GM18502 (cell line): ENCODE results near the gene TDRD10.

Source experiments
- ATAC-seq: cut with Tn5 transposase; IDR thresholded peaks from one replicate; pipeline ENCODE4 v1.9.1; 2021; ENCODE audit warnings: mild to moderate bottlenecking; ENCODE audit not compliant: unreplicated experiment, poor library complexity

The TDRD10 gene

GRCh38 chr1:154502066-154502743 lies at the start of gene TDRD10, which contains the start of gene SHE:
TSS of gene TDRD10 (plus strand) at chr1:154502219. CDS start at chr1:154506904, 4,685 bp downstream.
TSS of gene SHE (minus strand) at chr1:154502412. CDS start at chr1:154502026, 386 bp downstream.
- no peak for ATAC-seq

- no peak for ATAC-seq
Measured at GRCh38 chr1:154453161-154453560, 48.9 kb upstream of the TDRD10 start.

- ATAC-seq, result no peak
Measured at GRCh38 chr1:154453574-154454352, 48.3 kb upstream of the TDRD10 start.

- no peak for ATAC-seq
Measured at GRCh38 chr1:154454386-154455120, 47.5 kb upstream of the TDRD10 start.

- no peak for ATAC-seq
Measured at GRCh38 chr1:154456631-154457030, 45.4 kb upstream of the TDRD10 start.

- no peak for ATAC-seq
Measured at GRCh38 chr1:154459080-154459479, 42.9 kb upstream of the TDRD10 start.

- ATAC-seq, result no peak
Measured at GRCh38 chr1:154460695-154461260, 41.2 kb upstream of the TDRD10 start.

GRCh38 chr1:154463512-154463990 lies 38.5 kb upstream of the TDRD10 start:
- ATAC-seq, result no peak

GRCh38 chr1:154465621-154466195 lies 36.3 kb upstream of the TDRD10 start:
- ATAC-seq, result no peak

- no peak for ATAC-seq
Measured at GRCh38 chr1:154466206-154466605, 35.8 kb upstream of the TDRD10 start.

- ATAC-seq, result no peak
Measured at GRCh38 chr1:154466921-154467417, 35.0 kb upstream of the TDRD10 start.

GRCh38 chr1:154467434-154468102 lies 34.5 kb upstream of the TDRD10 start:
- no peak for ATAC-seq

GRCh38 chr1:154468535-154469250 lies 33.3 kb upstream of the TDRD10 start:
- no peak for ATAC-seq

- ATAC-seq, result no peak
Measured at GRCh38 chr1:154469844-154470560, 32.0 kb upstream of the TDRD10 start.

GRCh38 chr1:154471304-154471703 lies 30.7 kb upstream of the TDRD10 start:
- no peak for ATAC-seq

- no peak for ATAC-seq
Measured at GRCh38 chr1:154474802-154475201, 27.2 kb upstream of the TDRD10 start.

- no peak for ATAC-seq
Measured at GRCh38 chr1:154476791-154477190, 25.2 kb upstream of the TDRD10 start.

GRCh38 chr1:154478013-154478412 lies 24.0 kb upstream of the TDRD10 start:
- no peak for ATAC-seq
